Measurements from ENCODE around the gene CDCA5. TPM values are rescaled to one million over a fixed set of nuclear protein-coding genes. Genes with fewer than 3 reads are reported as not detected.

Gene CDCA5
- total and polyA plus RNA-seq, 2 donors from 2014 or later = 0.43 to 1.4 TPM

GRCh38 chr11:65130631-65131416 is 47.0 kb upstream of the CDCA5 start:
- no peak overlapping the region for H3K4me3 ChIP-seq (ENCODE audit: low read length in 3 of 3)
- no peak for TF ChIP-seq CTCF (IDR thresholded peaks at IDR 0.05; ENCODE audit: borderline replicate concordance, extremely low read depth, insufficient read depth)
- no peaks in the 10 kb centered on the region for H3K27me3 ChIP-seq (ENCODE audit: control insufficient read depth, insufficient read depth, low read length)
- H3K9ac ChIP-seq (ENCODE audit: low read length in 3 of 3) = no peak overlapping the region
- peak in 1 of 5 donors; percentile 7 for DNase-seq
- no peak for FAIRE-seq
- no peak overlapping the region for H3K27ac ChIP-seq (ENCODE audit: low read depth in 2 of 2, low read length in 2 of 2)
- H3K4me1 ChIP-seq (ENCODE audit: control insufficient read depth in 2 of 3, insufficient read depth in 2 of 3, low read depth in 1 of 3, low read length in 3 of 3) = peaks cover 3 to 22% (median 15%) of the 10 kb centered on the region in 3 donors
- intact Hi-C loops (cut with DNase I) = no loop called here
- no peaks in the 10 kb centered on the region for H3K9me3 ChIP-seq (ENCODE audit: control insufficient read depth in 2 of 3, insufficient read depth in 1 of 3, low read length in 3 of 3)
- H3K36me3 ChIP-seq (ENCODE audit: control insufficient read depth in 2 of 3, insufficient read depth in 3 of 3, low read length in 3 of 3) = peaks cover 5 to 60% (median 23%) of the 10 kb centered on the region in 3 donors

GRCh38 chr11:65129649-65130441 is 46.0 kb upstream of the CDCA5 start:
- H3K4me3 ChIP-seq (ENCODE audit: low read length in 3 of 3) = no peak overlapping the region
- no peak for TF ChIP-seq CTCF (IDR thresholded peaks at IDR 0.05; ENCODE audit: borderline replicate concordance, extremely low read depth, insufficient read depth)
- peak in 2 of 5 donors; percentile 6 to 25 for DNase-seq
- no peak overlapping the region for H3K27ac ChIP-seq (ENCODE audit: low read depth in 2 of 2, low read length in 2 of 2)
- no peaks in the 10 kb centered on the region for H3K27me3 ChIP-seq (ENCODE audit: control insufficient read depth, insufficient read depth, low read length)
- peaks cover 5 to 68% (median 28%) of the 10 kb centered on the region in 3 donors for H3K36me3 ChIP-seq (ENCODE audit: control insufficient read depth in 2 of 3, insufficient read depth in 3 of 3, low read length in 3 of 3)
- H3K9me3 ChIP-seq (ENCODE audit: control insufficient read depth in 2 of 3, insufficient read depth in 1 of 3, low read length in 3 of 3) = no peaks in the 10 kb centered on the region
- intact Hi-C loops (cut with DNase I) = no loop called here
- H3K9ac ChIP-seq (ENCODE audit: low read length in 3 of 3) = no peak overlapping the region
- peaks cover 3 to 17% (median 13%) of the 10 kb centered on the region in 3 donors for H3K4me1 ChIP-seq (ENCODE audit: control insufficient read depth in 2 of 3, insufficient read depth in 2 of 3, low read depth in 1 of 3, low read length in 3 of 3)
- FAIRE-seq = no peak

GRCh38 chr11:65128182-65129145 is 44.6 kb upstream of the CDCA5 start:
- Histone ChIP-seq H3K27me3 (ENCODE audit: control insufficient read depth, insufficient read depth, low read length) (no peaks in the 10 kb centered on the region), H3K27ac (ENCODE audit: low read depth in 2 of 2, low read length in 2 of 2) (no peak overlapping the region), H3K9ac (ENCODE audit: low read length in 3 of 3) (no peak overlapping the region), H3K4me1 (ENCODE audit: control insufficient read depth in 2 of 3, insufficient read depth in 2 of 3, low read depth in 1 of 3, low read length in 3 of 3) (peaks cover 3 to 13% (median 10%) of the 10 kb centered on the region in 3 donors), H3K9me3 (ENCODE audit: control insufficient read depth in 2 of 3, insufficient read depth in 1 of 3, low read length in 3 of 3) (no peaks in the 10 kb centered on the region), H3K36me3 (ENCODE audit: control insufficient read depth in 2 of 3, insufficient read depth in 3 of 3, low read length in 3 of 3) (peaks cover 5 to 76% (median 29%) of the 10 kb centered on the region in 3 donors), H3K4me3 (ENCODE audit: low read length in 3 of 3) (no peak overlapping the region)
- no peak for TF ChIP-seq CTCF (IDR thresholded peaks at IDR 0.05; ENCODE audit: borderline replicate concordance, extremely low read depth, insufficient read depth)
- intact Hi-C loops (cut with DNase I) = no loop called here
- DNase-seq = peak in 2 of 5 donors; percentile 6 to 30
- FAIRE-seq = no peak
